HG02938 (cell line): ENCODE results near the gene BCAR3.

ENCODE experiments used
- ATAC-seq: cut with Tn5 transposase; IDR thresholded peaks from one replicate; pipeline ENCODE4 v1.9.1; 2021; ENCODE audit warnings: mild to moderate bottlenecking, moderate library complexity; ENCODE audit not compliant: unreplicated experiment

Gene BCAR3

DNA sequence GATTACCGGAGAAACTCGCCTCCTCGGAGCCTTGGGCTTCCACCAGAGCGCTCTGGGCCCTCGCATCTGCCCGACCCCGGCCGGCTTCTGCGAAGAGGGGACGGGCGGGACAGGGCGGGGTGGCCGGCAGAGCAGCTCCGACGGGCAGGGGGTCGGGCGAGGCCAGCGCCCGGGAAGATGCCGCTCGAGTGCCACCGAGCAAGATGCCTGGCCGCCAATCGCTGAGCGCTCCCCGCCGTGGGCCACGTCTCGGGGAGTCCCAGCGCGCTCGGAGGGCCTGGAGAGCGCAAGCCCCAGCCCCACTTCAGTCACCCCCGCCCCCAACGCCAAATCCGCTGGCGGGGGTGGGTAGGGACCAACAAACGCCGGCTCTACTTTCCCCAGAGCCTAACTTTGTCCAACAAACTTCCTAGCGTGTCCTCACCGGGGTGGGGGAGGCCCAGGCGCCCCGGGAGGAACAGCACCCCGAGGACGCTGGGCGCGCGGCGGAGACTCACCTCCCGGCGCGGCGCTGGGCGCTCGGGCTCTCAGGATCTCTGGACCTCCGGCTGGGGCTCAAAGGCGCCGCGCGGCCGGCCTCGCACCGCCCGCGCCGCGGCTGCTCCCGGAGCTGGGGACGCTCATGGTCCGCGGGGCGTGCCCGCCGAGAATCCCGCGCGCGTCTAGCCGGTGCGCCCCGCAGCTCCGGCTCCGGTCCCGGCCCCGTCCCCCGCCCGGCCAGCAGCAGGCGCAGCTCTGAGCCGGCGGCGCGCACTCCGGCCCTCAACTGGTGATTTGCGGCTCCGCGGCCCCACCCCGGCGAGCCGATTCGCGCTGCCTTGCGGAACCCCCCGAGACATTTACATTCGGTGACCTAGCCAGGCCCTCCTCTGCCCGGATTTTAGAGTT lies at the start of gene BCAR3:
Gene BCAR3, minus strand, starts transcription at position 737 of the 888 bp plus-strand sequence. CDS start 6,907 bp downstream, outside the sequence.
- peak; percentile 49 for ATAC-seq

DNA sequence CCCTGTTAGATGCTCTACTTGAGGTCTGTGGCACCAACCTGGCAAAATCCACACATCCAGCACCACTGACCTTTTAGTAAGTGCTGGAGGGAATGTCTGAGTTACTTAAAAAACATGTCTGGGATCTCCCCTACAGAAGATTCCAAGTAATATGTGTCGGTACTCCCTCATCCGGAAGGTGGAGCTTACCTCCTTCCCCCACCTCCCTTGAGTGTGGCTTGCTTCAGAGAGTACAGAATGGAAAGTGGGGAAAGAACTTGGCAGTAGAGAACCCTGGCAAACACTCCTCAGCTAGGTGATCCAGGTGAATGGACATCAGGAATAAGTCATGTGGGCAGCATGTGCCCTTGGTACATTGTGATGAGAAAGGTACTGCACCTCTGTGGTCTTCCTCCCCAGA lies 49.0 kb upstream of the BCAR3 start:
- ATAC-seq = no peak

DNA sequence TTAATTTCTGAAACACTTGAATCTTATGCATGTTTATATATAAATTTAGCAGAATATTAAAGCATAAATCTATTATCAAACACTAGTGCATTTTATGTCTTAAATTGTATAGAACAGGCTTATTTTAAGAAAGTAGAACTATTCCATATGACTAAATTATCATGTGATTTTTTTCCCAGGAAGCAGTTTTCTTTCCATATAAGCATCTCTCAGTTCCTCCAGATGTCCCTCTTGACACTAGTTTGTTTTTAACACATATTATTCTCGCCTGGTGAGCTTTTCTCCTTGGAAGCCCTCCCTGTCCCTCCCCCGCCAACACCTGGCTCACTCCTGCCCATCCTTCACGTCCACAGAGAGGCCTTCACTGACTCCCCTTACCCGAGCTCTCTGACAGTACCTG lies 48.3 kb upstream of the BCAR3 start:
- ATAC-seq = no peak

DNA sequence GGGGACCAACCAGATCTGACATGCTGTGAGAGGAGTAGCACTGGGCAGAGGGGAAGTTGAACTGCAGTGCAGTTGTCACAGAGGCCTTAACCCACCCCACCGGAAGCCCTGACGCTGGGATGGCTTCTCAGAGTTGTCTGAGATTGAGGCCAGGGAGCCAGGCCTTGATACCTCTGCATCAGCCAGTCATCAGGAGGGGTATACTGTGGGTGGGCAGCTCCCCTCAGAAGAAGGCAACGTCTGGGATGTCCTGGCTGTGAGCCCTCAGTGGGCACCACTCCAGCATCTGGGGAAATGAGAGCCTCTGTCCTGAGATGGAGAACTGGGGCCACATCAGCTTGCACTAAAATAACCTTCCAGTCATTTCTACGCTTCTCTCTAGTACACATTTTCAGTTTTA lies 47.9 kb upstream of the BCAR3 start:
- ATAC-seq = no peak

DNA sequence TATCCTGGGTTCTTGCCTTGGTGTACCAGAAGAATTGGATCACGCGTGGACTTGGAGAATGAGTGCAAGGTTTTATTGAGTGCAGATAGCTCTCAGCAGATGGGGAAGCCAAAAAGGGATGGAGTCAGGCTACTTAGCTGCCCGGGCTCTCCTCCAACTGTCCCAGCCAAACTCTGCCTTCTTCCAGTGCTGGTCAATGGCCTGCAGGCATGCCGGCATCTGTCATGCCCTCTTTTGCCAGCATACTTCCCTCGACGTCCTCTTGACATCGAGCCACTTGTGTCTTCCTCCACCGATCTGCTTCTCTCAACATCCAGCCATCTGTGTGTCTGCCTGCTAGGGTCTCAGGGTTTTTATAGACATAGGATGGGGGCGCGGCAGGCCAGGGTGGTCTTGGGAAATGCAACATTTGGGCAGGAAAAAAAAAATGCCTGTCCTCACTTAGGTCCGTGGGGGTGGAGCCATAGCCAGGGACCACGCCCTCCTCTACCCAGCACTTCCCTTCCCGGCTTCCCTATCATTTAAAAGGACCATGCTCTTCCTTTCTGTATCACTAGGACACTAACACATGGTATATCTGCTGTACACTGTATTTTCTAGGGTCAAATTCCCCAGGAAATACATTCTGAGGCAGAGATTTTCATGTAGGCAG lies 47.0 kb upstream of the BCAR3 start:
- no peak for ATAC-seq

DNA sequence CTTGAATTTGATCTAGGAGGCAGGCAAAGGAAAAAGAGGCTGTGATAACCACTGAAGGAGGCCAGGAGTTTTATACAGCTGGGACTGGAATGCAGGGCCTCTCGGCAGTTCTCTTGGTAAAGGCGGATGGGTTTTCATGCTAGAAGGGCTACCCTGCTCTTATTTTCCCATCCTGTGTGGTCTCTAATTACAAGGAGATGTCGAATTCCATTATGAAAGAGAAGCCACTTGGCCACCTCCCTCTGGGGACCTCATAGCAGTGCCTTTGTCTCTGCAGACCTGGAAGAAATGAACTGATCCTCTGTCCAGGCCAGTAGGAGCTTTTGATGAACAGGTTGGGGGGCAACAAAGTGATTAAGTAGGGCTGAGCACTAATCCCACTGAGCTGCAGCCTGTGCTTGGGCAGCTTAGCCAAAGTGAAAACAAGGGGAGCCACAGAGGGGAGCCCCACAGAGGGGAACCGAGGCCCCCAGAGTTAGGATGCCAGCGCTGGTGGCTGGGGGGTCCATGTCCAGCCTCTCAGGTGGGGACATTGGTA lies 42.2 kb upstream of the BCAR3 start:
- no peak for ATAC-seq

DNA sequence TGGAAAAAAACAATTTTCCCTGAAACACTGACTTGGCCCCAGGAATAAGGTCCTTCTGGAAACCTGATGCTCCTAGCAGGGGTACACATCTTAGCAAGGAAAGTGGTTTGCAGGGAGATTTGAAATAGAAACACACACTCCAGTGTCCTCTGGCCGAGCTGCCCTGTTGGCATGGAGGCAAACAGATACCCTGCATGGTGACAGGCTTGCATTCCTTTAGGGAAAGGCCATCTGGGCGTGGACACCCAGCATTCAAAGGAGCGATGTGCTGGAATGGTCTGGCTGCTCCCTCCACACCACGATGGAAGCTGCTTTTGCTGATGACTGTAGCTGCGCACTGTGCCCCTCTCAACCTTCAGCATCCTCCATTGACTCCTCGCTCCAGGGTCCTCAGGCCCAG lies 41.5 kb upstream of the BCAR3 start:
- no peak for ATAC-seq

DNA sequence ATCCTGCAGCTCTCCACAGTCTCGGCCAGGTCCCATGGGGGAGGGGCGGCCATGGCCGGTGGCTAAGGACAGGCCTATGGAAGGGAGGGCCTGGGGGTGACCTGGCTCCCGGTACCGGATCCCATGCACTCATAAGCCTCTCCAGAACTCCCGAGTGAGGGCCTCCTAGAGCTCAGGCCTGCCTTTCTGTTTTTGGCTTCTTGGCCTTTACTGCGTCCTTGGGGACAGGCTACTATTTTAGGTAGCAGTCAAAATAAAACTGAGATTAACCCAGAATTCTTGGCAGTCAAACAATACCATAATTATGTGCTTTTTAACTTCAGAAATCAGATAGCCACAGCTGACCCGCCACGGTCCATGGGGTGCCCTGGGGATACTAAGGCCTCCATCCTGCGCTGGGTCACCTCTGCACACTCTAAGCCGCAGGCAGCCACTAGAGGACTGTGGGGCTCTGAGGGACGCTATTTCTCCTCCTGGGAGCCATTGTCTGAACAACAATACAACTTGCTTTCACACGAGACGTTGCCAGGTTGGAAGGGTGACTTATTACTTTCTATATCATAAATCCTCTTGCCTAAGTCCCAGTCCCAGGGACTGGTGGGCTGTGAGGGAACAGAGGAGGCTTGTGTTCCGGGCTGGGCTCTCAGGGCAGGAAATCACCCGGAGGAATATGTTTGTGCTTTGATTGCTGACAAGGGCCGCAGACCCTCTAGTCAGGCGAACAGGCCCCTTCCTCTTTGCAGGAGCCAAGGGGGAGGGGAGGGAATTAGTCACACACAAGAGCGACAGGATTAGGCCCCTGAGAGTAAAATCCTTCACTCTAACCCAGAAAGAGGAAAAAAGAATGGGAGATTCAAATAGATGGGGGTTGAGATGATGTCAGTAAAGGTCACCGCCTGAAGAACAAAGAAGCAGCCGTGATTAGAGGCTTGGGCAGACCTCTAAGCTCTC lies 40.7 kb upstream of the BCAR3 start:
- no peak for ATAC-seq

DNA sequence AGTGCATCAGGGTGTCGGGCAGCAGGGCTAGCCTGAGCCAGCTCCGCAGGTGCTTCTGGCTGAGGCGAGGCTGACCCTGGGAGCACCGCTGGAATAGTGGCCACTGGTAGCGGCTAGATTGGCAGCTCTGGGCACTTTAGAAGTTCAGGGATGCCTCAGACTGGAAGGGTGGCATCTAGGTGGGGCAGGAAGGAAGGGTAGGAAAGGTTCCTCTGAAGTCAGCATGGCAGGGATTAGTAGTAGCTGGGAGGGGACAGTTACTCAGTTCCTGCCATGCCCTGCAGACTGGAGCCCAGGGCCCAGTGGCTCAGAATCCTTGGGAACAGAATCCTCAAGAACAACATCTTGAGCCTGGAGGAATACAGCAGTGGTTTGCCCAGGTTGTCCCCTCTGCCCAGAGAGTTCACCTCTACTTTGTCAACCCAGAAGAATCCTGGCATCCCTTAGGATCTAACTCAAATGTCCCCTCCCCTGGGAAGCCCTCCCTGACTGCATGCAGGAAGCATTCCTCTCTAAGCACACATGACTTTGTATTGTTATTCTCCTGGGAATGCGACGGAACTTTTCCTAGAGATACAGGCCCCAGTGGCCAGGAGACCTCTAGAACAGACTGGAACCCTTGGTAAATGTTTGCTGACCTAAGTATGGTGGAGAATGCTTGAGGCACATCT lies 39.5 kb upstream of the BCAR3 start:
- no peak for ATAC-seq

DNA sequence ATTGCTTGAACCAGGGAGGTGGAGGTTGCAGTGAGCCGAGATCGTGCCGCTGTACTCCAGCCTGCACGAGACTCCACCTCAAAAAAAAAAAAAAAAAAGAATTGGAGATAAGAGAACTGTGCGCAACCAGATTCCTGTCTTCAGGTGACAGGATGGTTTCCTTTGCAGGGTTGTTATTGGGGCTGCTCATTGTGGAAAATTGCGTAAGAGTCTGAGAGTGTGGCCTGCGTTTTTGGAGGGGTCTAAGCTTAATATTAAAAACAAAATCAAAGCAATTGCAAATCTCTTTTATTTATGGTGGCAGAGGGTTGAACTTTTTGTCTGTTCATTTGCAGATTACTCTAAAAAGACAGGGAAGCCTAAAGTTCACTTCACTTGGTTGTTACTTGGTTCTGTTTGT lies 36.0 kb upstream of the BCAR3 start:
- ATAC-seq = no peak

DNA sequence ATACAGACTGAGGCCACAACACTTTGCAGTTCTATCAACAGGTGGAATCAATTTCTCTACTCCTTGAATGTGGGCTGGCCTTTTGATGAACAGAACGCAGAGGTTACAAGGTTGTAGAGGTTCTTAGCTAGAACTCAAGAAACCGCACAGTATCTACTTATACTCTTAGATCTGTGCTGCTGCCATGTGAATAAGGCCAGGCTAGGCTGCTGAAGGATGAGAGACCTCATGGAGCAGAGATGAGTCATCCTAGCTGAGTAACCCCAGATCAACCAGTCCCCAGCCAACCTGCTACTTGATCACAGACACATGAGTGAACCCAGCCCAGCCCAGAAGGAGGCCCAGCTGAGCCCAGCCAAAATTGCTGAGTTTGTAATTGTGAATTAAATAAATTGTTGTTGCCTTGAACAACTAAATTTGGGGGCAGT lies 35.3 kb upstream of the BCAR3 start:
- peak; percentile 49 for ATAC-seq

DNA sequence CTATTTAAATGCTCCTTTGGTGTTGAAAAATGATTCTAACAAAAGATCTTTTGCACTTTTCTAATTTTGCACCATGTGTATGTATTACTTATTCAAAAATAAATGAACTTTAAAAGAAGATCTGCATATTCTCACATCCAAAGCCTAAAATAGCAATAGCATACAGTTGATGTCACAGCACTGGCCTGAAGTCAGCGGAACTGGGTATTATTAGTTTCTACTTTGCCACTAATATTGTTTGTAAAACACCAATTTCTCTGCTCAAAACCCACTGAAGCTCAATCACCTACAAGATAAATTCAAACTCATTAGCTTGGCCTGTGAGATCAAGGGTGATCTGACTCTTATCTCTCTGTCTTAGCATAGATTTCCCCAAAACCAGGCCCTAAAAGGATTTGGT lies 34.5 kb upstream of the BCAR3 start:
- ATAC-seq = no peak

DNA sequence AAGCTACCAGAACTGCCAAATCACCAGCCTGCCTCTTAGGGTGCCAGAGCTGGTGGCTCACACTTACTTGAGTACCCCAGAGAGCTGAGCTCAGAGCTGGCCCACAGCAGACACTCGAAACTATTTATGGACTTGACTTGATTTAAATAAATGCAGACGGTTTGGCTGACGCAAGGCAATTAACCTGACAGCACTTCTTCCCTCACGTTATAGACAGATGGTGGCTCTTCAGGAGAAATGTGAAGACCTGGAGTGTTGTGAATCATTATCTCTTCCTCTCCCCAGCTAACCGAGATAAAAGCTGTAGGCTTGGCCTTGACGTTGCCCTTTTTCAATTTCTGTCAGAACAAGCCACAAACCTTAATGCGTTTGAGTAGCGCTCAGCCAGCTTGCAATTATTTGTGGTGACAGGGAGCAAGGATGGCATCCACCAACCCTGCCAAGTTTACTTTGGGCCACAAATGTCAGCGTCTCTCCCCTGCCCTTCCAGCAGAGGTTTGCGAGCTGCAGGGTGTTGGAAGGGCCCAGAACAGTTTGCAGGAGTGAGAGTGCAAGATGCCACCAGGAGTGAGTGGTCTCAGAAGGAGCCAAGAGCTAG lies 34.0 kb upstream of the BCAR3 start:
- ATAC-seq = no peak

DNA sequence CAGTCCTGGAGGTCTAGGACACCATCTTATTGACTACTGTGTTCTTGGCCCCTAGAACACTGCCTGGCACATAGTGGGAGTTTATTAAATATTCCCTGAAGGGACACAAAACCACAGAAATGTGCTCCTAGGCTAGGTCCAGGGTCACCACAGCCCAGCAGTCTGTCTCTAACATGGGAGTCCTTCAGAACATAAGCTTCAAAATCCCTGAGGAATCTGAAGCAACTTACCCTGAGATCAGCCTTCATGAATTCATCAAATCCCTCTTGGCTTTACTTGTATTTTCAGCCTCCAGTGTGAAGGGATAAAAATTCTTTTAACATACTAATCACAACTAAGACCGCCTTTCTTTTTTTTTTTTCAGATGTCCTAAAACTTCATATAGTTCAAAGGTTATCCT lies 32.7 kb upstream of the BCAR3 start:
- no peak for ATAC-seq

DNA sequence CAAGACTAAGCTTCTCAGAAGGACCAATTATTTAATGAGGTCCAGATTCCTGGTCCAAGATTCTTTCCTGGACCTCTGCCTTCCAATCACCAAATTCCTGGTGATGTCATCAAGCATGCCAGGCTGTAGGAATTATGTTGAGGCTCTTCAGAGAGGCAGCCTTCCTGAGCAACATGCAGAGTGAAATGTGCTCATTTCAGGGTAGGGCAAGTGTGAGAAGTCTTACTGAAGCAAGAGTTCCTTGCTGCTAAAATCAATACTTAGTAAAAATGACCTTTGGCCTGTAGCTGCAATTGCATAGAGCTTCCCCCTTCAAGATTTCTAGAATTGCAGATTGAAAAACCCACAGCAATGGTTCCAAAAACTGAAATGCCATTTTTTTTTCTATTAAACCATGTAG lies 31.7 kb upstream of the BCAR3 start:
- no peak for ATAC-seq

DNA sequence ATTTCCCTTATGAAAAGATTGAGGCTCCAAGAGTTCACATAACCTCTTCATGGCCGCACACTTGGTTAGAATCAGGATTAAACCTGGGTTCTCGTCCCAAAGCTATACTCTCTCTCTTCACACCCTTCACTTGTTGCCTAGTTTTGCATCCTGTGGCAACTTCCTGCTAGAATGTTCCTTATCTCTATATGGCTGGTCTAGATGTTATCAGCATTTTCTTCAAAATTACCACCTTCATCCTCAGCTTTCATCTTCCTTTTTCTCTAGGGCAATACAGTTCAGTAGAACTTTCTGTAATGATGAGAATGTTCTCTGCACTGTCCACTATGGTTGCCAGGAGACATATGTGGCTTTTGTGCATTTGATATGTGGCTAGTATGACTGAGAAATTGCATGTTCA lies 31.1 kb upstream of the BCAR3 start:
- no peak for ATAC-seq

DNA sequence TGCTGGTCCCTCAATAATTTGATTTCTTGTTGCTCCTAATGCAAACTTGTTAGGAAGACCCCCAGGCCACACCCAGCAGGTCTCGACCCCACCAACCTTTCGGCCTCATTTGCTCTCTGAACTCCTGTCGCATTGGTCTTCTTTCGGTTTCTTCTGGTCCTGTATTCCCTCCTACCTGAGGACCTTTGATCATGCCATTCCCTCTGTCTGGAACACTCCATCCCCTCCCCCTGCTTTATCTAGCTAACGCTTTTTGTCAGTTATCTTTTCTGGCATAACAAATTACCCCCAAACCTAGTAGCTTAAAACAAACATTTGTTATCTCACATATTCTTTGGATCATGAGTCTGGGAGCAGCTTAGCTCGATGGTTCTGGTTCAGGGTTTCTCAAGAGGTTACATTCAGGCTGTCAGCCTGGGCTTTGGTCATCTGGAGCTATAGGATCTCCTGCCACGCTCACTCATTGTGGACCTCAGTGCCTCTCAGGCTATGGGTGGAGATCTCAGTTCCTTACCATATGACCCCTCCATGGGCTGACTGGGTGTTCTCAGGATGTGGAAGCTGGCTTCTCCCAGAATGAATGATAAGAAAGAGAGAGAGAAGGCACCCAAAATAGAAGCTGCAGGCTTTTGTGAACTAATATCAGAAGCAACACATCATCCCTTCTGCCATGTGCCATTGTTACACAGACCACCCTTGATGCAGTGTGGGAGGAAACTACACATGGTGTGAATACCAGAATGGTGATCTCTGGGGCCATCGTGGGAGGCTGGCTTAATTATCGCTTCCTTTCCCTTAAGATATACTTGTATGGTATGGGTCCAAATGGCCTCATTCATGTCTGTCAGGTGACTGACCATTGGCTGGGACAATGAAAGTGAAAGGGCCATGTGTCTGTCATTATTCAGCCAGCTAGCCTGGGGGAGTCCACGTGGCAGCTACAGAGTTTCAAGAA lies 29.1 kb upstream of the BCAR3 start:
- no peak for ATAC-seq

DNA sequence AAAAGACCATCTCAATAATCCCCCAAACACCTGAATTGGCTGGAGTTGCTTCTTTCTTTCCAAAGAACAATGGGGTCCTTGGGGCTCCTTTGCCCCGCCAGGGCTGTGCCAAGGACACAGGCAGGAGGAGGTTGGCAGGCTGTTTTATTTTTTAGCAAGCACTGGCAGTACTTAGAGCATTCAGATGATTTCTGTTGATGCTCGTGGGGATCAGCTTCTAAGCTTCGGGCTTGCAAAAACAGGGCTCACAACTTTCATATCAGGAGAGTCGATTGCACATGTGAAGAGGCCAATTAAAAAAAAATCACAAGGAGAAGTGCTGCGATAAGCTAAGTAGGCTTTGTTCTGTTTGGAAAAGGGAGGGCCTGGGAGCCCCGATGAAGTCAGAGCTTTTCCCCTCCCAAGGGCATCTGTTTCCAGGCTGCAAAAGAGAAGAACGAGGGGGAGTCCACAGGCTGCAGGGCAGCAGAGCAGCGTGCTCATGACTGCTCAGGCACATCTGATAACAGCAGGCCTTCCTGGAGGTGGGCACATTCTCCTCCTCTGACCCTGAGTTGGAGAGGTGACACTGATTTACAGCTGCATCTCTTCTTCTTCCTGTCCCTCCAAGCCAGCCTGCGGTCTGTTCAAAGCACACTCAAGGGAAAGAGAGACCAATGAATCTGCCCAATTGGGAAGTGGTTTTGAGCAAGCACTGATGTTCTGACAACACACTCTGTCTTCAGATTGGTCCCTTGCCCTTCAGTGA lies 27.3 kb upstream of the BCAR3 start:
- no peak for ATAC-seq
